Neural progenitor cell (in vitro differentiated cells): ENCODE results near the gene GHITM.

Experiments
- EZH2 ChIP-seq: fragments of 200-600 bp; sonication (generic); IDR thresholded peaks from 2 replicates; pipeline ENCODE4 v1.6.1; 2017; ENCODE audit warnings: antibody characterized with exemption, mild to moderate bottlenecking, moderate library complexity
- TF ChIP-seq, protein P1 (sequence below): fragments of 200-600 bp; sonication (generic); IDR thresholded peaks from 2 replicates; pipeline ENCODE4 v1.5.1; 2017; ENCODE audit warnings: antibody characterized with exemption, mild to moderate bottlenecking

DNA sequence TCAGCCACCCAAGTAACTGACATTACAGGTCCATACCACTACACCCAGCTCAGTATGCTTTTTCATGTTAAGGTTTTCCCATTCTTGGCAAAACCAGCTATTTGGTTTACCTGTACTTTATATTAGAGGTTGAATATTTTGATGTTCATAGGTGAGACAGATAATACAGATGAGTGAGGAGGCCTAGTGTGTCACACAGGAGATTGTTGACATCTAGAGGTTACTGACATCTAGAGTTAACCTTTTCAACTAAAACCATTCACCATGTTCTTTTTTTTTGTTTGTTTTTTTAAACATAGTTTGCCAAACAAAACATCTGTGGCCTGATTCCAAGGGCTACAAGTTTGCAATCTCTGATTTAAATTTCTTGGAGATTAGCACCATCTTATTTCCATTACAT, 8.0 kb downstream of the GHITM start:
- TF ChIP-seq, protein P1, sequence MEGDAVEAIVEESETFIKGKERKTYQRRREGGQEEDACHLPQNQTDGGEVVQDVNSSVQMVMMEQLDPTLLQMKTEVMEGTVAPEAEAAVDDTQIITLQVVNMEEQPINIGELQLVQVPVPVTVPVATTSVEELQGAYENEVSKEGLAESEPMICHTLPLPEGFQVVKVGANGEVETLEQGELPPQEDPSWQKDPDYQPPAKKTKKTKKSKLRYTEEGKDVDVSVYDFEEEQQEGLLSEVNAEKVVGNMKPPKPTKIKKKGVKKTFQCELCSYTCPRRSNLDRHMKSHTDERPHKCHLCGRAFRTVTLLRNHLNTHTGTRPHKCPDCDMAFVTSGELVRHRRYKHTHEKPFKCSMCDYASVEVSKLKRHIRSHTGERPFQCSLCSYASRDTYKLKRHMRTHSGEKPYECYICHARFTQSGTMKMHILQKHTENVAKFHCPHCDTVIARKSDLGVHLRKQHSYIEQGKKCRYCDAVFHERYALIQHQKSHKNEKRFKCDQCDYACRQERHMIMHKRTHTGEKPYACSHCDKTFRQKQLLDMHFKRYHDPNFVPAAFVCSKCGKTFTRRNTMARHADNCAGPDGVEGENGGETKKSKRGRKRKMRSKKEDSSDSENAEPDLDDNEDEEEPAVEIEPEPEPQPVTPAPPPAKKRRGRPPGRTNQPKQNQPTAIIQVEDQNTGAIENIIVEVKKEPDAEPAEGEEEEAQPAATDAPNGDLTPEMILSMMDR: no peak
- no peak for TF ChIP-seq EZH2
